BE2C (cell line): ENCODE data around the gene ADNP2.

Source experiments
- DNase-seq: peaks from one replicate; pipeline ENCODE4 v3.0.0-alpha.2; 2020
- H3K27me3 ChIP-seq: fragments of 250-450 bp; sonication (Bioruptor Pico); 2 replicates; pipeline ENCODE4 v1.5.1; 2020; ENCODE audit warnings: mild to moderate bottlenecking
- H3K36me3 ChIP-seq: fragments of 250-450 bp; sonication (Bioruptor Pico); 2 replicates; pipeline ENCODE4 v1.5.1; 2020; ENCODE audit warnings: mild to moderate bottlenecking
- H3K4me1 ChIP-seq: fragments of 250-450 bp; sonication (Bioruptor Pico); 2 replicates; pipeline ENCODE4 v1.5.1; 2020
- H3K4me3 ChIP-seq: 2 replicates; pipeline ENCODE4 v1.5.1; 2011; ENCODE audit warnings: low read depth, low read length
- H3K9me3 ChIP-seq: fragments of 250-450 bp; sonication (Bioruptor Pico); 2 replicates; pipeline ENCODE4 v1.5.1; 2020
- TF ChIP-seq, protein P1 (sequence below): IDR thresholded peaks from 2 replicates; pipeline ENCODE4 v1.5.1; 2012; ENCODE audit warnings: mild to moderate bottlenecking, low read depth, low read length

ADNP2 gene

GRCh38 chr18:80068571-80069272, 40.3 kb upstream of the ADNP2 start:
- Histone ChIP-seq H3K4me3 (no peak overlapping the region), H3K9me3 (no peaks in the 10 kb centered on the region), H3K36me3 (no peaks in the 10 kb centered on the region), H3K4me1 (no peaks in the 10 kb centered on the region), H3K27me3 (no peaks in the 10 kb centered on the region)
- TF ChIP-seq, protein P1, sequence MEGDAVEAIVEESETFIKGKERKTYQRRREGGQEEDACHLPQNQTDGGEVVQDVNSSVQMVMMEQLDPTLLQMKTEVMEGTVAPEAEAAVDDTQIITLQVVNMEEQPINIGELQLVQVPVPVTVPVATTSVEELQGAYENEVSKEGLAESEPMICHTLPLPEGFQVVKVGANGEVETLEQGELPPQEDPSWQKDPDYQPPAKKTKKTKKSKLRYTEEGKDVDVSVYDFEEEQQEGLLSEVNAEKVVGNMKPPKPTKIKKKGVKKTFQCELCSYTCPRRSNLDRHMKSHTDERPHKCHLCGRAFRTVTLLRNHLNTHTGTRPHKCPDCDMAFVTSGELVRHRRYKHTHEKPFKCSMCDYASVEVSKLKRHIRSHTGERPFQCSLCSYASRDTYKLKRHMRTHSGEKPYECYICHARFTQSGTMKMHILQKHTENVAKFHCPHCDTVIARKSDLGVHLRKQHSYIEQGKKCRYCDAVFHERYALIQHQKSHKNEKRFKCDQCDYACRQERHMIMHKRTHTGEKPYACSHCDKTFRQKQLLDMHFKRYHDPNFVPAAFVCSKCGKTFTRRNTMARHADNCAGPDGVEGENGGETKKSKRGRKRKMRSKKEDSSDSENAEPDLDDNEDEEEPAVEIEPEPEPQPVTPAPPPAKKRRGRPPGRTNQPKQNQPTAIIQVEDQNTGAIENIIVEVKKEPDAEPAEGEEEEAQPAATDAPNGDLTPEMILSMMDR = no peak
- DNase-seq = no peak

DNA sequence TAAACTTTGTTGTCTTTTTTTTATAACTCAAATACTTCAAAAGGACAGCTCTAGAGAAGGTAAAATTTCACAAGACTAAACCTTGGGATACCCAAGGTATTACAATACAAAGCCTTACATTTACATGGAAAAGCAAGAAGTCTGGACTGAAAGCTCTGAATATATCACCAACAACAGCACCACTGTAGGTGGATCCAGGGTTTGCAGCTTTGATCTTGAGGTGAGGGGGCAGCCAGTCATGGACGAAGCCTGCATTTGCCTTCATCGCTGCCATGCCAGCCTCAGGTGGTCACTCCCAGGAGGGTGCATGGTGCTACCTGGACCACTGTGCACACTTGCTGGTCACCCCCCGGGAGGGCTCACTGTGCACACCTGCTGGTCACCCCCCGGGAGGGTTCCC, 38.2 kb upstream of the ADNP2 start:
- no peak for DNase-seq
- TF ChIP-seq, protein P1 = no peak
- no peaks in the 10 kb centered on the region for H3K36me3 ChIP-seq
- no peaks in the 10 kb centered on the region for H3K4me1 ChIP-seq
- no peaks in the 10 kb centered on the region for H3K27me3 ChIP-seq
- H3K4me3 ChIP-seq = no peak overlapping the region
- H3K9me3 ChIP-seq = no peaks in the 10 kb centered on the region

DNA sequence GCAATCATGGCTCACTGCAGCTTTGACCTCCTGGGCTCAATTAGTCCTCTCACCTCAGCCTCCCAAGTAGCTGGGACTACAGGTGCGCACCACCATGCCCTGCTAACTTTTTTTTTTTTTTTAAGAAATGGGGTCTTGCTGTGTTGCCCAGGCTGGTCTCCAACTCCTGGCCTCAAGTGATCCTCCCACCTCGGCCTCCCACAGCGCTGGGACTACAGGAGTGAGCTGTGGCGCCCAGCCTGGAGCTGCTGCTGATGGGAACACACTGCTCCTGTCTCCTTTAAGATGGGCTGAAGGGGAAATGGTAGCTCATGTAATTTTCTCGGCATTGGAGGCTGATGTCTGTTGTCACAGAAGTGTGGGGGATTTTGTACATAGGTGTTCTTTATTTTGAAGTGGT, 34.9 kb upstream of the ADNP2 start:
- Histone ChIP-seq H3K4me3 (no peak overlapping the region), H3K27me3 (no peaks in the 10 kb centered on the region), H3K36me3 (no peaks in the 10 kb centered on the region), H3K9me3 (no peaks in the 10 kb centered on the region), H3K4me1 (no peaks in the 10 kb centered on the region)
- TF ChIP-seq, protein P1 = no peak
- DNase-seq = no peak

- DNase-seq = no peak
These were observed 34.4 kb upstream of the ADNP2 start for GRCh38 chr18:80074697-80075096.

DNA sequence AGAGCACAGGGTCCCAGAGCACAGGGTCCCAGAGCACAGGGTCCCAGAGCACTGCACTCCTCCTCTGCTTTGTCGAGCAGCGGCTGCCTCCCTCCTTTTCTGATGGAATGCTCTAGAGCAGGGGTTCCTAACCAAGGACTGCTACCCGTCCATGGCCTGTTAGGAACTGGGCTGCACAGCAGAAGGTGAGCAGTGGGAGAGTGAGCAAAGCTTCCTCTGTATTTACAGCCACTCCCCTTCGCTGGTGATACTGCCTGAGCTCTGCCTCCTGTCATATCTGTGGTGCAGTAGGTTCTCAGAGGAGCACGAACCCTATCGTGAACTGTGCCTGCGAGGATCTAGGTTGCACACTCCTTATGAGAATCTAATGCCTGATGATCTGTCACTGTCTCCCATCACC, 33.1 kb upstream of the ADNP2 start:
- no peak overlapping the region for H3K4me3 ChIP-seq
- no peaks in the 10 kb centered on the region for H3K36me3 ChIP-seq
- no peak for DNase-seq
- no peaks in the 10 kb centered on the region for H3K4me1 ChIP-seq
- no peaks in the 10 kb centered on the region for H3K9me3 ChIP-seq
- TF ChIP-seq, protein P1 = no peak
- no peaks in the 10 kb centered on the region for H3K27me3 ChIP-seq

More at GRCh38 chr18:80074697-80075096, 34.4 kb upstream of the ADNP2 start:
- TF ChIP-seq, protein P1 = no peak
- Histone ChIP-seq H3K27me3 (no peaks in the 10 kb centered on the region), H3K4me1 (no peaks in the 10 kb centered on the region), H3K36me3 (no peaks in the 10 kb centered on the region), H3K9me3 (no peaks in the 10 kb centered on the region), H3K4me3 (no peak overlapping the region)

- Histone ChIP-seq H3K4me1 (no peaks in the 10 kb centered on the region), H3K36me3 (no peaks in the 10 kb centered on the region), H3K9me3 (no peaks in the 10 kb centered on the region), H3K4me3 (no peak overlapping the region), H3K27me3 (no peaks in the 10 kb centered on the region)
- TF ChIP-seq, protein P1 = no peak
- DNase-seq = no peak
These were observed 32.7 kb upstream of the ADNP2 start for GRCh38 chr18:80076379-80076778.
